ENCODE measurements around the gene PIK3IP1.

- no peak for TF ChIP-seq CTCF (IDR thresholded peaks at IDR 0.05 in 2 of 3, conservative IDR thresholded peaks at IDR 0.05 in 1 of 3; ENCODE audit: insufficient read depth in 2 of 3, low read depth in 1 of 3, low read length in 3 of 3)
- TF ChIP-seq POLR2H (tag; IDR thresholded peaks at IDR 0.05; ENCODE audit: low read depth), result no peak
- no peak for TF ChIP-seq SNRNP70 (optimal IDR thresholded peaks at IDR 0.05; ENCODE audit: low read depth, low read length)
- TF ChIP-seq PPARD (CRISPR knock-in tag; IDR thresholded peaks at IDR 0.05), result no peak
- TF ChIP-seq, protein P1, sequence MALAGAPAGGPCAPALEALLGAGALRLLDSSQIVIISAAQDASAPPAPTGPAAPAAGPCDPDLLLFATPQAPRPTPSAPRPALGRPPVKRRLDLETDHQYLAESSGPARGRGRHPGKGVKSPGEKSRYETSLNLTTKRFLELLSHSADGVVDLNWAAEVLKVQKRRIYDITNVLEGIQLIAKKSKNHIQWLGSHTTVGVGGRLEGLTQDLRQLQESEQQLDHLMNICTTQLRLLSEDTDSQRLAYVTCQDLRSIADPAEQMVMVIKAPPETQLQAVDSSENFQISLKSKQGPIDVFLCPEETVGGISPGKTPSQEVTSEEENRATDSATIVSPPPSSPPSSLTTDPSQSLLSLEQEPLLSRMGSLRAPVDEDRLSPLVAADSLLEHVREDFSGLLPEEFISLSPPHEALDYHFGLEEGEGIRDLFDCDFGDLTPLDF (CRISPR knock-in tag; IDR thresholded peaks at IDR 0.05), result no peak
- no peak for TF ChIP-seq SFPQ (IDR thresholded peaks at IDR 0.05; ENCODE audit: low read depth, low read length)
- TF ChIP-seq POLR2A (conservative IDR thresholded peaks at IDR 0.05), result no peak
- TF ChIP-seq CREM (IDR thresholded peaks at IDR 0.05; ENCODE audit: low read depth), result no peak
- TF ChIP-seq ETV6 (IDR thresholded peaks at IDR 0.05; ENCODE audit: borderline replicate concordance in 1 of 2, low read depth in 2 of 2, low read length in 1 of 2), result no peak
- no peak for TF ChIP-seq ETV6 (CRISPR knock-in tag; IDR thresholded peaks at IDR 0.05; ENCODE audit: borderline replicate concordance)
Measured at GRCh38 chr22:31288496-31289240, 3.6 kb downstream of the PIK3IP1 start.
